H1 (cell line): ENCODE data around the gene CCDC137. TPM values are rescaled to one million over a fixed set of nuclear protein-coding genes. Genes with fewer than 3 reads are reported as not detected.

ENCODE experiments used
- CTCF ChIA-PET: fragments of 300-600 bp; sonication (Branson Sonifier 250); formaldehyde crosslinking; loops from one replicate; lab custom pipeline; 2021; ENCODE audit not compliant: partially characterized antibody; lab: Charles Lee
- POLR2A ChIA-PET: fragments of 300-600 bp; sonication (Branson Sonifier 250); formaldehyde crosslinking; loops from one replicate; lab custom pipeline; 2021; ENCODE audit warnings: inconsistent platforms; ENCODE audit not compliant: partially characterized antibody; lab: Charles Lee
- DNase-seq, 2 experiments: peaks; one replicate each; pipeline versions ENCODE4 v3.0.0 to v3.0.0-alpha.2; 2010 to 2022; ENCODE audit warnings: low spot score in 2 of 2, low read depth in 1 of 2, mixed read lengths in 1 of 2
- FAIRE-seq: peaks from 2 replicates; lab custom pipeline; 2011; peaks lifted over from hg19 to GRCh38; lab: Jason Lieb, UNC
- H2AFZ ChIP-seq: 2 replicates; pipeline ENCODE4 v1.8.1; 2012; ENCODE audit warnings: low read length, inconsistent platforms
- H2AK5ac ChIP-seq: 2 replicates; pipeline ENCODE4 v1.6.1; 2013; ENCODE audit warnings: low read depth, low read length
- H2BK120ac ChIP-seq: replicated peaks from 2 replicates; pipeline ENCODE3; 2013; ENCODE audit warnings: low read depth, low read length, inconsistent platforms
- H2BK12ac ChIP-seq: 2 replicates; pipeline ENCODE4 v1.6.1; 2013; ENCODE audit warnings: low read depth, low read length
- H2BK15ac ChIP-seq: 2 replicates; pipeline ENCODE4 v1.6.1; 2013; ENCODE audit warnings: low read length
- H2BK20ac ChIP-seq: 2 replicates; pipeline ENCODE4 v1.6.1; 2013; ENCODE audit warnings: low read length
- H2BK5ac ChIP-seq: 2 replicates; pipeline ENCODE4 v1.6.1; 2013; ENCODE audit warnings: low read depth, low read length
- H3K14ac ChIP-seq: 2 replicates; pipeline ENCODE4 v1.6.1; 2013; ENCODE audit warnings: inconsistent platforms; ENCODE audit not compliant: insufficient read length
- H3K18ac ChIP-seq: 2 replicates; pipeline ENCODE4 v1.6.1; 2013; ENCODE audit warnings: low read length; ENCODE audit errors: extremely low read depth
- H3K23ac ChIP-seq: 2 replicates; pipeline ENCODE4 v1.6.1; 2013; ENCODE audit warnings: inconsistent platforms; ENCODE audit not compliant: insufficient read length
- H3K23me2 ChIP-seq: 2 replicates; pipeline ENCODE4 v1.6.1; 2013; ENCODE audit warnings: low read depth, low read length
- H3K27ac ChIP-seq: 2 replicates; pipeline ENCODE4 v1.6.1; 2011; ENCODE audit warnings: low read depth, low read length, inconsistent platforms
- H3K27me3 ChIP-seq, 4 experiments: replicated peaks in 1 of 4; 1 replicate in 1 of 4; 2 replicates in 3 of 4; pipeline versions ENCODE4 v1.6.1 to v1.8.1; 2011 to 2013; ENCODE audit warnings: low read length in 3 of 4, mild to moderate bottlenecking in 3 of 4, inconsistent platforms in 2 of 4, mixed read lengths in 2 of 4, moderate library complexity in 1 of 4; ENCODE audit not compliant: control insufficient read depth in 3 of 4, insufficient read depth in 3 of 4; ENCODE audit errors: extremely low read depth in 1 of 4
- H3K36me3 ChIP-seq, 4 experiments: 2 replicates each; pipeline versions ENCODE4 v1.6.1 to v1.8.1; 2011 to 2013; ENCODE audit warnings: mild to moderate bottlenecking in 4 of 4, low read length in 3 of 4, moderate library complexity in 2 of 4, control low read depth in 1 of 4, inconsistent platforms in 1 of 4; ENCODE audit not compliant: insufficient read depth in 4 of 4, control insufficient read depth in 2 of 4
- H3K4ac ChIP-seq: replicated peaks from 2 replicates; pipeline ENCODE3; 2013; ENCODE audit warnings: low read length, low read depth, mixed read lengths, inconsistent platforms; ENCODE audit not compliant: insufficient read length
- H3K4me1 ChIP-seq, 4 experiments: replicated peaks in 1 of 4; 1 replicate in 1 of 4; 2 replicates in 3 of 4; pipeline versions ENCODE4 v1.6.1 to v1.8.1; 2011 to 2013; ENCODE audit warnings: low read length in 3 of 4, inconsistent platforms in 2 of 4, mixed read lengths in 1 of 4; ENCODE audit not compliant: insufficient read depth in 4 of 4, control insufficient read depth in 3 of 4
- H3K4me2 ChIP-seq, 2 experiments: 2 replicates each; pipeline versions ENCODE4 v1.6.1 to v1.8.1; 2011 to 2013; ENCODE audit warnings: low read depth in 2 of 2, low read length in 2 of 2, control low read depth in 1 of 2, inconsistent platforms in 1 of 2, mild to moderate bottlenecking in 1 of 2; ENCODE audit not compliant: insufficient read depth in 1 of 2
- H3K4me3 ChIP-seq, 4 experiments: fragments of 200-600, 300-600 bp in 1 of 4; sonication (generic), shearing (Covaris generic), sonication (Bioruptor Twin) in 1 of 4; 2 replicates each; pipeline versions ENCODE4 v1.5.1 to v1.8.1; 2011 to 2016; ENCODE audit warnings: low read length in 4 of 4, low read depth in 3 of 4, control low read depth in 2 of 4, inconsistent platforms in 2 of 4, mild to moderate bottlenecking in 2 of 4, mixed read lengths in 1 of 4, moderate library complexity in 1 of 4; ENCODE audit not compliant: insufficient read depth in 2 of 4; ENCODE audit errors: extremely low read depth in 1 of 4
- H3K56ac ChIP-seq: replicated peaks from 2 replicates; pipeline ENCODE3; 2013; ENCODE audit warnings: low read depth, mild to moderate bottlenecking, mixed read lengths, low read length, inconsistent platforms; ENCODE audit not compliant: insufficient read length
- H3K79me1 ChIP-seq: 2 replicates; pipeline ENCODE4 v1.6.1; 2013; ENCODE audit warnings: low read depth, low read length, control low read depth
- H3K79me2 ChIP-seq, 2 experiments: 2 replicates each; pipeline versions ENCODE4 v1.6.1 to v1.8.1; 2012 to 2013; ENCODE audit warnings: low read length in 2 of 2, mild to moderate bottlenecking in 2 of 2, inconsistent platforms in 1 of 2; ENCODE audit not compliant: insufficient read depth in 2 of 2, control insufficient read depth in 1 of 2
- H3K9ac ChIP-seq, 4 experiments: replicated peaks in 1 of 4; 1 replicate in 1 of 4; 2 replicates in 3 of 4; pipeline versions ENCODE4 v1.6.1 to v1.8.1; 2011 to 2013; ENCODE audit warnings: low read depth in 3 of 4, low read length in 3 of 4, control low read depth in 2 of 4, mild to moderate bottlenecking in 2 of 4, moderate library complexity in 2 of 4, inconsistent platforms in 1 of 4; ENCODE audit errors: extremely low read depth in 1 of 4
- H3K9me3 ChIP-seq, 2 experiments: 2 replicates each; pipeline versions ENCODE4 v1.6.1 to v1.8.1; 2012 to 2013; ENCODE audit warnings: mild to moderate bottlenecking in 2 of 2, moderate library complexity in 2 of 2, control low read depth in 1 of 2, inconsistent platforms in 1 of 2, low read depth in 1 of 2, low read length in 1 of 2, mixed read lengths in 1 of 2; ENCODE audit not compliant: insufficient read depth in 2 of 2
- H4K20me1 ChIP-seq, 2 experiments: replicated peaks in 1 of 2; 2 replicates each; pipeline versions ENCODE3 to v1.8.1; 2011 to 2013; ENCODE audit warnings: inconsistent platforms in 2 of 2, low read length in 2 of 2, mild to moderate bottlenecking in 1 of 2; ENCODE audit not compliant: insufficient read depth in 2 of 2, control insufficient read depth in 1 of 2
- H4K5ac ChIP-seq: 2 replicates; pipeline ENCODE4 v1.6.1; 2013; ENCODE audit warnings: low read length, low read depth, mixed read lengths, inconsistent platforms; ENCODE audit not compliant: insufficient read length
- H4K8ac ChIP-seq: 2 replicates; pipeline ENCODE4 v1.8.0; 2013; ENCODE audit warnings: mild to moderate bottlenecking, moderate library complexity, low read length, inconsistent platforms; ENCODE audit not compliant: insufficient read depth; ENCODE audit errors: extremely low read depth
- H4K91ac ChIP-seq: replicated peaks from 2 replicates; pipeline ENCODE3; 2013; ENCODE audit warnings: low read length, mixed read lengths, inconsistent platforms; ENCODE audit not compliant: insufficient read length
- ASH2L ChIP-seq: fragments of 200-600, 300-600 bp; sonication (generic); IDR thresholded peaks from one replicate; pipeline ENCODE4 v1.7.1; 2017; ENCODE audit warnings: low read length
- BACH1 ChIP-seq: IDR thresholded peaks from 2 replicates; pipeline ENCODE4 v1.6.1; 2012; ENCODE audit warnings: low read length, improper control_type of control experiment
- BRCA1 ChIP-seq: IDR thresholded peaks from 2 replicates; pipeline ENCODE4 v1.6.1; 2012; ENCODE audit warnings: low read depth, low read length, improper control_type of control experiment
- EP300 ChIP-seq, 2 experiments: IDR thresholded peaks; 1 replicate in 1 of 2; 2 replicates in 1 of 2; pipeline ENCODE4 v1.6.1; 2011 to 2012; ENCODE audit warnings: low read depth in 2 of 2, low read length in 2 of 2, mild to moderate bottlenecking in 2 of 2, borderline replicate concordance in 1 of 2, inconsistent platforms in 1 of 2, moderate library complexity in 1 of 2
- EZH2 ChIP-seq: fragments of 200-600 bp; sonication (generic); IDR thresholded peaks from 2 replicates; pipeline ENCODE4 v1.7.1; 2012; ENCODE audit warnings: low read depth, mild to moderate bottlenecking, moderate library complexity, low read length, inconsistent platforms; ENCODE audit not compliant: severe bottlenecking
- MAFK ChIP-seq: IDR thresholded peaks from 2 replicates; pipeline ENCODE4 v1.6.1; 2012; ENCODE audit warnings: low read depth, mild to moderate bottlenecking, improper control_type of control experiment, low read length
- POLR2AphosphoS5 ChIP-seq: IDR thresholded peaks from 2 replicates; pipeline ENCODE4 v1.6.1; 2011; ENCODE audit warnings: low read depth, low read length
- POU5F1 ChIP-seq: IDR thresholded peaks from 2 replicates; pipeline ENCODE4 v1.6.1; 2011; ENCODE audit warnings: low read depth, mild to moderate bottlenecking, low read length, moderate library complexity
- RFX5 ChIP-seq: IDR thresholded peaks from 2 replicates; pipeline ENCODE4 v1.6.1; 2011; ENCODE audit warnings: low read depth, low read length, improper control_type of control experiment, borderline replicate concordance
- RNF2 ChIP-seq: fragments of 200-900, 300-1000 bp; sonication (generic); IDR thresholded peaks from 2 replicates; pipeline ENCODE4 v1.7.1; 2016; ENCODE audit warnings: borderline replicate concordance, low read depth, mild to moderate bottlenecking, antibody characterized with exemption, low read length; ENCODE audit not compliant: poor library complexity, severe bottlenecking; ENCODE audit errors: missing control alignments
- TBP ChIP-seq: IDR thresholded peaks from 2 replicates; pipeline ENCODE4 v1.6.1; 2011; ENCODE audit warnings: low read depth, low read length, improper control_type of control experiment
- WGBS, 2 experiments: shearing (Covaris generic) in 1 of 2; methylation state at CpG; one replicate each; pipeline versions ENCODE4 v1.1.6 to v1.1.7; 2013 to 2015; ENCODE audit warnings: low lambda C conversion rate in 2 of 2, mixed read lengths in 2 of 2, inconsistent platforms in 1 of 2, low coverage in 1 of 2, missing lambda C conversion rate in 1 of 2; ENCODE audit not compliant: insufficient replicate concordance in 2 of 2, insufficient coverage in 1 of 2, insufficient read length in 1 of 2; ENCODE audit errors: extremely low coverage in 1 of 2, missing lambda C conversion rate in 1 of 2; 5-methylcytosine and 5-hydroxymethylcytosine counted together
- polyA plus RNA-seq, 7 experiments: library from polyadenylated mRNA; depleted of rRNA in 3 of 7; stranded (reverse) in 5 of 7; unstranded in 2 of 7; fragments of >200 nt in 5 of 7; fragments of 200-250 nt in 2 of 7; gene quantifications; 1 replicate in 5 of 7; 2 replicates in 1 of 7; 4 replicates in 1 of 7; pipeline versions ENCODE4 v1.2.1 to v1.2.3, GENCODE V29; 2011 to 2013; ENCODE audit warnings: missing spikeins in 2 of 7, mixed read lengths in 2 of 7
- total RNA-seq: library from RNA; stranded (reverse); fragmentation: NEBNext Ultra II Directional; extraction: Animal tissue kit (Norgen Biotek cat#: 25700); gene quantifications from 2 replicates; pipeline ENCODE4 v1.2.1, GENCODE V29; 2021
- TF ChIP-seq, protein P1 (sequence below): IDR thresholded peaks from 2 replicates; pipeline ENCODE4 v1.6.1; 2012; ENCODE audit warnings: inconsistent platforms

The CCDC137 gene
- total and polyA plus RNA-seq, 2 of the 8 experiments (the other 6 are each of a cell fraction or from before 2014, with no cell fraction given) = 17.6 to 38.6 TPM

GRCh38 chr17:81641825-81642489 lies 24.6 kb upstream of the CCDC137 start:
- H3K9me3 ChIP-seq = no peaks in the 10 kb centered on the region
- CTCF ChIA-PET = no interaction called here
- peaks cover 0 to under 1% (median 0%) of the 10 kb centered on the region in 4 experiments; a peak in 2 of 7 replicates for H3K4me1 ChIP-seq
- POLR2A ChIA-PET = interaction anchor here (0.6 to 1.7 kb wide), 3 partner anchors 10 to 217 kb away, joined by 3 to 4 read pairs (median 3); no protein-coding TSS in a partner anchor
- H3K79me1 ChIP-seq = peaks cover 3% of the 10 kb centered on the region; the same call in 1 of the 2 replicates
- no peak overlapping the region for H3K56ac ChIP-seq
- no peak overlapping the region for H4K91ac ChIP-seq
- H2AK5ac ChIP-seq = no peak overlapping the region
- 91% methylated on average over 16 of the region's 17 CpGs; no CpG with 5 or more reads in 1 of the 2 experiments for WGBS, 2 experiments
- peaks cover 0 to 3% (median 1%) of the 10 kb centered on the region in 4 experiments; a peak in 3 of 8 replicates for H3K36me3 ChIP-seq
- H4K20me1 ChIP-seq = no peaks in the 10 kb centered on the region
- no peak overlapping the region for H3K14ac ChIP-seq
- H3K27ac ChIP-seq = no peak overlapping the region
- H2BK5ac ChIP-seq = no peak overlapping the region
- no peak overlapping the region for H4K5ac ChIP-seq
- no peak overlapping the region for H3K23ac ChIP-seq
- no peaks in the 10 kb centered on the region for H3K23me2 ChIP-seq
- DNase-seq (no peak), FAIRE-seq (no peak)
- no peak overlapping the region for H4K8ac ChIP-seq
- H2BK20ac ChIP-seq = no peak overlapping the region
- no peak overlapping the region for H2BK15ac ChIP-seq
- no peak overlapping the region for H3K9ac ChIP-seq
- H3K18ac ChIP-seq = no peak overlapping the region
- H3K79me2 ChIP-seq = no peaks in the 10 kb centered on the region
- H3K4me2 ChIP-seq = no peak overlapping the region
- H3K4ac ChIP-seq = no peak overlapping the region
- H2AFZ ChIP-seq = no peak overlapping the region
- no peak overlapping the region for H3K4me3 ChIP-seq
- H2BK120ac ChIP-seq = no peak overlapping the region
- H3K27me3 ChIP-seq = peaks cover 0 to 2% (median under 1%) of the 10 kb centered on the region in 4 experiments; a peak in 1 of 7 replicates
- no peak overlapping the region for H2BK12ac ChIP-seq
- TF ChIP-seq, protein P1, sequence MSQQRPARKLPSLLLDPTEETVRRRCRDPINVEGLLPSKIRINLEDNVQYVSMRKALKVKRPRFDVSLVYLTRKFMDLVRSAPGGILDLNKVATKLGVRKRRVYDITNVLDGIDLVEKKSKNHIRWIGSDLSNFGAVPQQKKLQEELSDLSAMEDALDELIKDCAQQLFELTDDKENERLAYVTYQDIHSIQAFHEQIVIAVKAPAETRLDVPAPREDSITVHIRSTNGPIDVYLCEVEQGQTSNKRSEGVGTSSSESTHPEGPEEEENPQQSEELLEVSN = no peak
- no peak for TF ChIP-seq RFX5
- TF ChIP-seq BACH1 = no peak
- TF ChIP-seq RNF2 = no peak
- no peak for TF ChIP-seq ASH2L
- no peak for TF ChIP-seq EP300 (IDR thresholded peaks at IDR 0.05; ENCODE audit: borderline replicate concordance in 1 of 2, low read depth in 2 of 2, low read length in 2 of 2)
- TF ChIP-seq POLR2AphosphoS5 = no peak
- no peak for TF ChIP-seq MAFK
- no peak for TF ChIP-seq TBP
- TF ChIP-seq POU5F1 = no peak
- no peak for TF ChIP-seq BRCA1
- TF ChIP-seq EZH2 = no peak
